Suprapubic skin (tissue), 4 donors: ENCODE measurements around the gene KCTD1. TPM values are rescaled to one million over a fixed set of nuclear protein-coding genes. Genes with fewer than 3 reads are reported as not detected.

Source experiments
- DNase-seq, 2 donors: peaks; one replicate each; pipeline ENCODE4 v3.0.0-alpha.2; 2019; ENCODE audit warnings: low spot score in 2 of 2
- H3K27ac ChIP-seq: fragments of 200-600 bp; sonication (generic); one replicate; pipeline ENCODE4 v1.5.1; 2019
- H3K27me3 ChIP-seq: fragments of 200-600 bp; sonication (generic); one replicate; pipeline ENCODE4 v1.5.1; 2019
- H3K36me3 ChIP-seq: fragments of 200-600 bp; sonication (generic); one replicate; pipeline ENCODE4 v1.5.1; 2019
- H3K4me1 ChIP-seq: fragments of 200-600 bp; sonication (generic); one replicate; pipeline ENCODE4 v1.5.1; 2019
- H3K4me3 ChIP-seq: fragments of 200-600 bp; sonication (generic); one replicate; pipeline ENCODE4 v1.5.1; 2019; ENCODE audit warnings: mild to moderate bottlenecking
- H3K9me3 ChIP-seq: fragments of 200-600 bp; sonication (generic); one replicate; pipeline ENCODE4 v1.5.1; 2019
- EP300 ChIP-seq: sonication (generic); formaldehyde crosslinking; IDR thresholded peaks from one replicate; pipeline ENCODE4 v1.6.1; 2017; ENCODE audit warnings: antibody characterized with exemption
- POLR2A ChIP-seq, 2 donors: fragments of 450-650 bp; IDR thresholded peaks; one replicate each; pipeline ENCODE4 v1.6.1; 2017; ENCODE audit warnings: antibody characterized with exemption in 2 of 2, mild to moderate bottlenecking in 2 of 2, moderate library complexity in 2 of 2
- POLR2AphosphoS5 ChIP-seq, 3 donors: sonication (generic); formaldehyde crosslinking; IDR thresholded peaks; one replicate each; pipeline ENCODE4 v1.6.1; 2017; ENCODE audit warnings: antibody characterized with exemption in 3 of 3
- WGBS: methylation state at CpG from one replicate; pipeline ENCODE4 v1.1.5; 2018; 5-methylcytosine and 5-hydroxymethylcytosine counted together
- total RNA-seq, 4 donors: library from RNA; depleted of rRNA; stranded (reverse); fragments of >200 nt; gene quantifications; one replicate each; pipeline ENCODE4 v1.1.0, GENCODE V29; 2016
- TF ChIP-seq, protein P1 (sequence below), 2 donors: fragments of 200-600 bp in 1 of 2; fragments of 450-650 bp in 1 of 2; sonication (generic) in 1 of 2; IDR thresholded peaks; one replicate each; pipeline ENCODE4 v1.5.1; 2016 to 2019; ENCODE audit warnings: antibody characterized with exemption in 2 of 2, mild to moderate bottlenecking in 1 of 2, moderate library complexity in 1 of 2

The KCTD1 gene
- total RNA-seq, 4 donors from 2014 or later: 31.9 to 104 (median 69.7) TPM

DNA sequence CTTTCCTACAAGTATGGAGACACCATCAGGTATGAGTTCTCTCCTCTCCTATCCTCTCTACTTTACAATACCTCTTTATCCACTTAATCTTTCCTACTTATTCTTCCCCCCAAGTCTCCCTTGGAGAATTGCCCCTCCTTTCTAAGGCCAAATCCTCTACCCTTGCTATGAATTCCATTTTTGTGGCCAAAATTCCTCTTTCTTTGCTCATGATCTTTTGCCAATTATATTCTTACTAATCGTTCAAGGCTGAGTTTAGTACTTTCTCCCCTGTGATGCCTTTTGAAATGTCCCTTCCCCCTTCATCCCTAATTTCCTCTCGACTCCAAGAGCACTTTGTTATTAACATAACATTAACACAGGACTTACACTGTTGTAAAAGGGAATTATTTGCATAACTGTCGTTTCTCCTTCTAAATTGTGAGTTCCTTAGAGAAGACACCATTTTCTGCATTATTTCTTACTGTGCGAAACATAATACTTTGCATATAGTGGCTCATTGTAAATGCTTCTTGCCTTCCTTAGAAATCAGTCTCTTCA lies 133.4 kb downstream of the KCTD1 start:
- no peaks in the 10 kb centered on the region for H3K9me3 ChIP-seq
- TF ChIP-seq POLR2A (IDR thresholded peaks at IDR 0.05) (no peak), POLR2AphosphoS5 (IDR thresholded peaks at IDR 0.05) (no peak), EP300 (no peak)
- TF ChIP-seq, protein P1, sequence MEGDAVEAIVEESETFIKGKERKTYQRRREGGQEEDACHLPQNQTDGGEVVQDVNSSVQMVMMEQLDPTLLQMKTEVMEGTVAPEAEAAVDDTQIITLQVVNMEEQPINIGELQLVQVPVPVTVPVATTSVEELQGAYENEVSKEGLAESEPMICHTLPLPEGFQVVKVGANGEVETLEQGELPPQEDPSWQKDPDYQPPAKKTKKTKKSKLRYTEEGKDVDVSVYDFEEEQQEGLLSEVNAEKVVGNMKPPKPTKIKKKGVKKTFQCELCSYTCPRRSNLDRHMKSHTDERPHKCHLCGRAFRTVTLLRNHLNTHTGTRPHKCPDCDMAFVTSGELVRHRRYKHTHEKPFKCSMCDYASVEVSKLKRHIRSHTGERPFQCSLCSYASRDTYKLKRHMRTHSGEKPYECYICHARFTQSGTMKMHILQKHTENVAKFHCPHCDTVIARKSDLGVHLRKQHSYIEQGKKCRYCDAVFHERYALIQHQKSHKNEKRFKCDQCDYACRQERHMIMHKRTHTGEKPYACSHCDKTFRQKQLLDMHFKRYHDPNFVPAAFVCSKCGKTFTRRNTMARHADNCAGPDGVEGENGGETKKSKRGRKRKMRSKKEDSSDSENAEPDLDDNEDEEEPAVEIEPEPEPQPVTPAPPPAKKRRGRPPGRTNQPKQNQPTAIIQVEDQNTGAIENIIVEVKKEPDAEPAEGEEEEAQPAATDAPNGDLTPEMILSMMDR (IDR thresholded peaks at IDR 0.05): no peak
- DNase-seq: no peak
- no peaks in the 10 kb centered on the region for H3K36me3 ChIP-seq
- H3K4me1 ChIP-seq: no peaks in the 10 kb centered on the region
- WGBS: 65% methylated on average over 4 of the region's 4 CpGs
- no peak overlapping the region for H3K4me3 ChIP-seq
- H3K27ac ChIP-seq: no peak overlapping the region
- H3K27me3 ChIP-seq: no peaks in the 10 kb centered on the region

DNA sequence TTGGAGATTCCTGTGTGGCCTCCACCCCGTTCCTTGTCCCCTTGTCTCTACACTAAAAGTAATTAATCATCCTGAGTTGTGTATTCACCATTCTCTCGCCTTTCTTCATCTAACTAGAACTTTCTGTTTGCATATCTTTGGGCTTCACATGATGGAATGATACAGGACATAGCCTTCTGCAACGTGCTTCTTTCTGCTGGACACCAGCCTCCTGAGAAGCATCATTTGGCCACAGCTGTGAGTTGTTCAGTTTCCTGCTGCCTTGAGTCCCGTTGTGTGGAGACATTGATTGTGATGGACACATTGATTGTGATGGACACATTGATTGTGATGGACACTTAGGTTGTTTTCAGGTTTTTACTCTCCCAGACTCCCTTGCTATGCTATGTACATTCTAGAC lies 139.3 kb downstream of the KCTD1 start:
- Histone ChIP-seq H3K4me3 (no peak overlapping the region), H3K9me3 (no peaks in the 10 kb centered on the region), H3K36me3 (no peaks in the 10 kb centered on the region), H3K27me3 (no peaks in the 10 kb centered on the region), H3K4me1 (peaks cover 24% of the 10 kb centered on the region), H3K27ac (no peak overlapping the region)
- TF ChIP-seq, protein P1 (IDR thresholded peaks at IDR 0.05): no peak
- no peak for TF ChIP-seq POLR2A (IDR thresholded peaks at IDR 0.05)
- TF ChIP-seq EP300: no peak
- no peak for TF ChIP-seq POLR2AphosphoS5 (IDR thresholded peaks at IDR 0.05)
- WGBS: 87% methylated on average over 4 of the region's 4 CpGs
- DNase-seq: no peak

DNA sequence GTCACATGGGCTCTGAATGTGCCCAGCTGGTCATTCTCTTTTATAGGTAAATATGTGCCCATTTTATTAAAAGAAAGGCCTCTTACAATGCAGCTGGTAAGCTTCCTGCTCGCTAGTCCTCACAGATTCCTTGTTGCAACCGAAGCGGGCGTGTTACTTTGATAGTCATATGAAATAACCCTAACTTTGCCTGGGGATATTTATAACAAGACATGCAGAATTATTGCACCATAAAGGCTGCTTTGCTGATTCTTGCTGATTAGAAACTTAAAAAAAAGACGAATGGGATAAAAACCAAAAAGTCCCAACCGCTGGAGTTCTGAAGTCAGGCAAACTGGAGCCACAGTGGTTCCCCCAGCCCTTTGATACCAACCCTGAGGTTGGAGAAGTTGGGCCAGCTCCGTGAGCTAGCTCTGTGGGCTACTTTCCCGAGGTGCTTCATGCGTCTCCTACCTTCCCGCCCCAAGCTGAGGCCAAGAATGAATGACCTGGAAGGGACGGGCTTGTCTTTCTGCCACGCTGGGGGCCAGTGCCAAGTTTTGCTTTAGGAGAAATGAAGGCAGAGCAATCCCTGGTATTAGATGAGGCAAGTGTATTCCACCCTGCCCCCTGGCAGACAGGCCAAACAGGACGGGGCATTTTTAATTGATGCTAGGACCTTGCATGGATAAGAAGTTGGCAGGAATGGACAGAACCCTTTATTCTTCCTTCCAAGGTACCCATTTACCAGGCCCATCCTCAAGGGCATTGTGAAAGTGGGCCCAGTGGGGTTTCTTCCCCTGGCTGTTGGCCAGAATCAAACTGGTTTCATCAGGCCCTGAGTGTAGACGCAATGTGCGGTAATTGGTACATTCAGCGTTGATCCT lies 140.4 kb downstream of the KCTD1 start:
- TF ChIP-seq, protein P1 (IDR thresholded peaks at IDR 0.05): no peak
- TF ChIP-seq POLR2AphosphoS5 (IDR thresholded peaks at IDR 0.05) (no peak), POLR2A (IDR thresholded peaks at IDR 0.05) (no peak), EP300 (no peak)
- H3K4me1 ChIP-seq: peaks cover 24% of the 10 kb centered on the region
- no peaks in the 10 kb centered on the region for H3K9me3 ChIP-seq
- no peaks in the 10 kb centered on the region for H3K27me3 ChIP-seq
- H3K36me3 ChIP-seq: no peaks in the 10 kb centered on the region
- H3K27ac ChIP-seq: peak overlapping the region; percentile 30
- H3K4me3 ChIP-seq: no peak overlapping the region
- no peak for DNase-seq
- 74% methylated on average over 16 of the region's 16 CpGs for WGBS

DNA sequence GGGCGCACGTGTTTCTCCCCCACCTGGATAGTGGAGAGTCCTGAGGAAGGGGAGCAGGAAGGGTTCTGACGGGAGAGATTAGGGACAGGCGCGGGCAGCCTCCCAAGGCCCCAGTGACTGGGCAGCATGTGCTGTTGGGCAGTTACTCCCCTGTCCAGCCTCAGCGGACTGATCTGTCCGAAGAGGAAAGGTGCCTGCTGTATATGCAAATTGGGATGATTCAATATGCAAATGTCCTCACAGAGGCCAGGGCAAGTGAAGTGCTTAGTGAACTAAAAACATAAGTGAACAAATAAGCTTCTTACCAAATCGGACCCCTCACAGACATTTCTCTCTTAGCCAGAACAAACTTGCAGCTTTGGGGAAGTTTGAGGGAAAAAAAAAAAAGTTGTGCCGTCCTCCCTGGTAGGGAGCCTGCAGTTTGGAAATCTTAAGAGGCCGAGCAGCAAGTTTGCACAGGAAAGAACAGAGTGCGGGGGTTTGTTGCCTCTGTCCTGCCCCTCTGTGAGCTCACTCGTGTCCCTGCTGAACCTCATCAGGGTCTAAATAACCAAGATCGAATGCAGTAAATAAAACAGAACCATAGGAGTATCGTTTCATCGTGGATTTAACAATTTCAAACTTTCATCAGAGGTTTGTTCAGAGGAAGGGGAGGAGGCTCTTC lies 141.4 kb downstream of the KCTD1 start:
- Histone ChIP-seq H3K27ac (peak overlapping the region; percentile 30), H3K4me3 (no peak overlapping the region), H3K36me3 (no peaks in the 10 kb centered on the region), H3K9me3 (no peaks in the 10 kb centered on the region), H3K4me1 (peaks cover 24% of the 10 kb centered on the region), H3K27me3 (no peaks in the 10 kb centered on the region)
- TF ChIP-seq, protein P1 (IDR thresholded peaks at IDR 0.05): no peak
- no peak for TF ChIP-seq EP300
- TF ChIP-seq POLR2A (IDR thresholded peaks at IDR 0.05): no peak
- TF ChIP-seq POLR2AphosphoS5 (IDR thresholded peaks at IDR 0.05): no peak
- DNase-seq: no peak
- 76% methylated on average over 15 of the region's 15 CpGs for WGBS

DNA sequence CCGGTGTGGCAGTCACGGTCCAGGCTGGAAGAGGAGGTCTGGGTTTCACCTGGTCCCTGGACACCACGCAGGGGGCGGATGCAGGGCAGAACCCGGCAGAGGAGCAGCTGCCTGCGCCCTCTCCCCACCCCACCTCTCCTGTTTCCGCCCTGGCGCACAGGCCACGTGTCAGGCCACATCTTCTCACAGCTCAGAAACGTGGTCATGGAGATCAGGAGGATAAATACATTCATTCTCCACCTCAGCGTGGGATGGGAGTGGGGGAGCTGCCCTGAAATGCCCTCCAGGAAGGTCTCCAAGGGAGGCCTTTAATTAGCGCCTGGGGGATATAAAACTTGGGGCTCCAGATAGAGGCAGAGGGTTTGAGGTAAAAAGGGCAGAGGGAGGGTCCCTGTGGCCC lies 142.0 kb downstream of the KCTD1 start:
- Histone ChIP-seq H3K27ac (no peak overlapping the region), H3K4me3 (no peak overlapping the region), H3K4me1 (peaks cover 24% of the 10 kb centered on the region), H3K9me3 (no peaks in the 10 kb centered on the region), H3K36me3 (no peaks in the 10 kb centered on the region), H3K27me3 (no peaks in the 10 kb centered on the region)
- no peak for TF ChIP-seq POLR2A (IDR thresholded peaks at IDR 0.05)
- no peak for DNase-seq
- WGBS: 87% methylated on average over 10 of the region's 12 CpGs
